Fibroblast of villous mesenchyme (primary cell): ENCODE data around the gene SLC22A23. TPM values are rescaled to one million over a fixed set of nuclear protein-coding genes. Genes with fewer than 3 reads are reported as not detected.

Experiments
- DNase-seq: peaks from one replicate; pipeline ENCODE4 v3.0.0-alpha.2; 2010; ENCODE audit warnings: low read depth
- H3K4me3 ChIP-seq: 2 replicates; pipeline ENCODE4 v1.5.1; 2011; ENCODE audit warnings: low read depth, mild to moderate bottlenecking, low read length
- total RNA-seq: library from RNA; depleted of rRNA; stranded (reverse); fragments of >200 nt; gene quantifications from 2 replicates; pipeline ENCODE4 v1.2.3, GENCODE V29; 2012
- TF ChIP-seq, protein P1 (sequence below): IDR thresholded peaks from 2 replicates; pipeline ENCODE4 v1.5.1; 2012; ENCODE audit warnings: low read depth, mild to moderate bottlenecking, low read length; ENCODE audit not compliant: insufficient read depth

The SLC22A23 gene
- total RNA-seq, 1 donor: 2.2 TPM

GRCh38 chr6:3220366-3220765 lies 236.5 kb downstream of the SLC22A23 start:
- DNase-seq: no peak
- H3K4me3 ChIP-seq: no peak overlapping the region
- TF ChIP-seq, protein P1, sequence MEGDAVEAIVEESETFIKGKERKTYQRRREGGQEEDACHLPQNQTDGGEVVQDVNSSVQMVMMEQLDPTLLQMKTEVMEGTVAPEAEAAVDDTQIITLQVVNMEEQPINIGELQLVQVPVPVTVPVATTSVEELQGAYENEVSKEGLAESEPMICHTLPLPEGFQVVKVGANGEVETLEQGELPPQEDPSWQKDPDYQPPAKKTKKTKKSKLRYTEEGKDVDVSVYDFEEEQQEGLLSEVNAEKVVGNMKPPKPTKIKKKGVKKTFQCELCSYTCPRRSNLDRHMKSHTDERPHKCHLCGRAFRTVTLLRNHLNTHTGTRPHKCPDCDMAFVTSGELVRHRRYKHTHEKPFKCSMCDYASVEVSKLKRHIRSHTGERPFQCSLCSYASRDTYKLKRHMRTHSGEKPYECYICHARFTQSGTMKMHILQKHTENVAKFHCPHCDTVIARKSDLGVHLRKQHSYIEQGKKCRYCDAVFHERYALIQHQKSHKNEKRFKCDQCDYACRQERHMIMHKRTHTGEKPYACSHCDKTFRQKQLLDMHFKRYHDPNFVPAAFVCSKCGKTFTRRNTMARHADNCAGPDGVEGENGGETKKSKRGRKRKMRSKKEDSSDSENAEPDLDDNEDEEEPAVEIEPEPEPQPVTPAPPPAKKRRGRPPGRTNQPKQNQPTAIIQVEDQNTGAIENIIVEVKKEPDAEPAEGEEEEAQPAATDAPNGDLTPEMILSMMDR: no peak

Other genes starting within 250 kb of the SLC22A23 start
- gene TUBB2B, start 229.4 kb downstream of the SLC22A23 start, total RNA-seq: 4.8 and 5.2 TPM in 2 replicates
- gene PSMG4, start 198.1 kb downstream of the SLC22A23 start, total RNA-seq: 19.9 and 29.0 TPM in 2 replicates